AG04450 (cell line): ENCODE data around the gene PEX14. TPM values are rescaled to one million over a fixed set of nuclear protein-coding genes. Genes with fewer than 3 reads are reported as not detected.

ENCODE experiments used
- CTCF ChIA-PET: fragments of 300-600, 350-600 bp; formaldehyde crosslinking; extraction: SDS; loops from one replicate; lab custom pipeline; 2022; ENCODE audit warnings: antibody characterized with exemption, inconsistent platforms; lab: Charles Lee
- POLR2A ChIA-PET: fragments of 350-600 bp; formaldehyde crosslinking; extraction: SDS; loops from one replicate; lab custom pipeline; 2021; ENCODE audit warnings: antibody characterized with exemption, inconsistent platforms; lab: Yijun Ruan, JAX
- DNase-seq: peaks from one replicate; pipeline ENCODE4 v3.0.0-alpha.2; 2011; ENCODE audit warnings: low read depth, low spot score
- H3K27ac ChIP-seq: one replicate; pipeline ENCODE4 v1.5.1; 2012; ENCODE audit warnings: low read depth, low read length, control low read depth
- H3K27me3 ChIP-seq: one replicate; pipeline ENCODE4 v1.6.0; 2012; ENCODE audit warnings: low read length; ENCODE audit not compliant: control insufficient read depth, insufficient read depth
- H3K4me3 ChIP-seq: 2 replicates; pipeline ENCODE4 v1.5.1; 2011; ENCODE audit warnings: mild to moderate bottlenecking, low read depth, low read length, control low read depth
- H3K9me3 ChIP-seq: 2 replicates; pipeline ENCODE4 v1.5.1; 2012; ENCODE audit warnings: low read length; ENCODE audit not compliant: control insufficient read depth, insufficient read depth
- polyA plus RNA-seq: library from polyadenylated mRNA; depleted of rRNA; stranded (reverse); fragments of >200 nt; gene quantifications from 2 replicates; pipeline ENCODE4 v1.2.3, GENCODE V29; 2011
- TF ChIP-seq, protein P1 (sequence below): IDR thresholded peaks from 2 replicates; pipeline ENCODE4 v1.5.1; 2011; ENCODE audit warnings: low read depth, low read length, control low read depth, inconsistent platforms

The PEX14 gene
- polyA plus RNA-seq, 1 experiment: 6.6 TPM

DNA sequence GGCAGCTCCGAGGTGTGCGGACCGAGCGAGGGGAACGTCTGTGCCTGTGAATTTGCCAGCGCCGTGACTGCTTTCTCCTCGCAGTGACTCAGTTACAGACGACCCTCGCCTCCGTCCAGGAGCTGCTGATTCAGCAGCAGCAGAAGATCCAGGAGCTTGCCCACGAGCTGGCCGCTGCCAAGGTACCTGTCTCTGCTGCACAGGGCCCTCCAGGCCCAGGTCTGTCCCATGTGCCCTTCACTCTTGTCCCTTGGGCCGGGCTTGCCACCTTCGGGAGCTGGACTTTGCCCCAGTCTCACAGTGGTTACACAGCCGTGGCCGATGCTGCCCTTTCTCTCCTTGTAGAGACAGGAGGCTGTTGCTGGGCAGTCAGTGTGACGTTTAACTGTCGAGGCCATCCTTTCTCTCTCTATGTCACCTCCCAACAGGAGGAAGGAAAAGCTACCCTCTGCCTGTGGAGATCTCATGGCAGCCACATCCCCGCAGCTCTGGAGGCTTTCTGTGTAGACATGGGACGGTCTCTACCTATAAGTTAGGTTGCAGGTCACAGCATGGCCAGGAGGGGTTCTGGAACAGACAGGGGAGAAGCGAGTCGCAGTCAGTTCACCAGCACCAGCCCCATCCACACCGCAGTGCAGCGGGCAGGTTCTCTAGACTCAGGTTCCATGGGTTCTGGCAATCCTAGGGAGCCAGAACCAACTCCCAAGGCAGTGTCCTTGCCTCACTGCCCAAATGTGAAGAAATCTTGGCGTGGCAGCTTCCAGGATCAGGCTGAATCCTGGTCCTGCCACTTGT is 149.7 kb downstream of the PEX14 start:
- no peaks in the 10 kb centered on the region; the same call in 1 of the 2 replicates for H3K9me3 ChIP-seq
- TF ChIP-seq, protein P1, sequence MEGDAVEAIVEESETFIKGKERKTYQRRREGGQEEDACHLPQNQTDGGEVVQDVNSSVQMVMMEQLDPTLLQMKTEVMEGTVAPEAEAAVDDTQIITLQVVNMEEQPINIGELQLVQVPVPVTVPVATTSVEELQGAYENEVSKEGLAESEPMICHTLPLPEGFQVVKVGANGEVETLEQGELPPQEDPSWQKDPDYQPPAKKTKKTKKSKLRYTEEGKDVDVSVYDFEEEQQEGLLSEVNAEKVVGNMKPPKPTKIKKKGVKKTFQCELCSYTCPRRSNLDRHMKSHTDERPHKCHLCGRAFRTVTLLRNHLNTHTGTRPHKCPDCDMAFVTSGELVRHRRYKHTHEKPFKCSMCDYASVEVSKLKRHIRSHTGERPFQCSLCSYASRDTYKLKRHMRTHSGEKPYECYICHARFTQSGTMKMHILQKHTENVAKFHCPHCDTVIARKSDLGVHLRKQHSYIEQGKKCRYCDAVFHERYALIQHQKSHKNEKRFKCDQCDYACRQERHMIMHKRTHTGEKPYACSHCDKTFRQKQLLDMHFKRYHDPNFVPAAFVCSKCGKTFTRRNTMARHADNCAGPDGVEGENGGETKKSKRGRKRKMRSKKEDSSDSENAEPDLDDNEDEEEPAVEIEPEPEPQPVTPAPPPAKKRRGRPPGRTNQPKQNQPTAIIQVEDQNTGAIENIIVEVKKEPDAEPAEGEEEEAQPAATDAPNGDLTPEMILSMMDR: no peak
- ChIA-PET POLR2A (no interaction called here), CTCF (no interaction called here)
- no peaks in the 10 kb centered on the region for H3K27me3 ChIP-seq
- DNase-seq: no peak
- H3K27ac ChIP-seq: no peak overlapping the region
- H3K4me3 ChIP-seq: no peak overlapping the region

DNA sequence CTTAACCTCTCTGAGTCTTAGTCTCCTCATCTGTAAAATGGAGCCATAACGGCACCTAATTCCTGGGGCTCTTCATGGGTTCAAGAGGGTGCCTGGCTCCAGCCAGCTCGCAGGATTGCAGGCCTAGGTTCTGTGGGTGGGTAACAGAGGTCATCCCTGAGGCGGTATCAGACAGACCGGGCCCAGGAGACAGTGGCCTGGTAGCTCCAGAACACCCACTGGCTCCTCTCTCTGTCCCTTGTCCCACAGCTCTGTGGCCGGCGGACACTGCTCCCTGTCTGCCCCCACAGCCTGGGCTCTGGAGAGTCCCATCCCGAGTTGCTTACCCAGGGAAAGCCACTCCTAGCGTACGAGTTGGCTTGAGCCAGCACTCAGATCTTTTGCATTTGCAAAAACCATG is 150.3 kb downstream of the PEX14 start:
- Histone ChIP-seq H3K27ac (no peak overlapping the region), H3K4me3 (no peak overlapping the region), H3K27me3 (no peaks in the 10 kb centered on the region), H3K9me3 (no peaks in the 10 kb centered on the region; the same call in 1 of the 2 replicates)
- TF ChIP-seq, protein P1: no peak
- DNase-seq: no peak
- ChIA-PET POLR2A (no interaction called here), CTCF (no interaction called here)

DNA sequence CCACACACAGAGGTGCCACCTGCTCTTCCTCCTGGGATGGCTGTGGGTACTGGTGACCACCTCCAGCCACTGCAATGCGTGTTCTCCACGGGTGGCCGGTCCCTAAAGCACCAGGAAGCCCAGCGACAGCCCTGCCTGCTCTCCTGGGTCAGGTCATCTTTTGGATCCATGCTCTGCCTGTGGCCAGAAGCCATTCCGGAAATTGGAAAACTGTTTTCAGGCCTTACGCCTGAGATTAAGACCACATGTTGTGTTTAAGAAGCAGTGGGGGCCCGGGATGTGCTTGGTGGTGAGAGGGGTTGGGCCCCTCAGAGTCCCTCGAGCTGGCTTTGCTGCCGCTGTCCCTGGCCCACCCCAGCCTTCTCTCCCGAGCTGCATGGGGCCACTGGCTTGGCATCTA is 150.8 kb downstream of the PEX14 start:
- CTCF ChIA-PET: no interaction called here
- H3K27ac ChIP-seq: no peak overlapping the region

DNA sequence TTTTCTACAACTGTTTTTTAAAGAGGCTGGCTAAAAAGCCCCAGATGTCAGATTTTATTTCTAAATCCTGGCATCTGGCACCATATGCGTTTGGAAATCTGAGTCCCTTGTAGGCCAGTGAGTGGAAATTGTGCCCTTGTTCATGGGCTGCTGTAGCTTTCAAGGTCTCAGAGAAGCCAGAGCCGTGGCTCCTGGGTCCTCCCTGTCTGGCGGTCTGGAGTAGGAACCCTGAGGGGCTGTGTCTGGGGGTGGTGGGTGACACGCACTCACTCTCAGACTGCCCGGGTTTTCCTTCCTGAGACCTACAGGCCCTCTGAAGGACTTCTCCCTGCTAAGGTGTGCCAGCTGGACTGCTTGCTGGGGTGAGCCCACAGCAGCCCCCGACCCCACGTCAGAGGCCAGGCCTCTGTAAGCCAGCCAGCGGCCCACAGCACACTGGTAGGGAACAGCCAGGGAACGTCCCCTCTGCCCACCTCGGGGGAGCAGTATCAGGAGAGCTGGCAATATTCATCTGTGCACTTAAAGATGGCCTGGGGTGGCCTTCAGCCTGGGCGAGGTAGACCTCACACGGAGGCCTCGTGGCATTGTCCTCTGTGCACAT is 151.5 kb downstream of the PEX14 start:
- Histone ChIP-seq H3K9me3 (no peaks in the 10 kb centered on the region; the same call in 1 of the 2 replicates), H3K27me3 (no peaks in the 10 kb centered on the region), H3K27ac (no peak overlapping the region), H3K4me3 (no peak overlapping the region)
- no peak for DNase-seq
- POLR2A ChIA-PET: no interaction called here
- CTCF ChIA-PET: no interaction called here
- TF ChIP-seq, protein P1: no peak

More for the DNA sequence above, 150.8 kb downstream of the PEX14 start:
- Histone ChIP-seq H3K4me3 (no peak overlapping the region), H3K27me3 (no peaks in the 10 kb centered on the region), H3K9me3 (no peaks in the 10 kb centered on the region; the same call in 1 of the 2 replicates)
- TF ChIP-seq, protein P1: no peak
- POLR2A ChIA-PET: no interaction called here
- no peak for DNase-seq
